GM18517 (cell line): ENCODE results near the gene KCNK1.

Source experiments
- ATAC-seq: cut with Tn5 transposase; IDR thresholded peaks from one replicate; pipeline ENCODE4 v1.9.1; 2021; ENCODE audit warnings: mild to moderate bottlenecking, moderate library complexity; ENCODE audit not compliant: unreplicated experiment

The KCNK1 gene

GRCh38 chr1:233695901-233696300, 82.0 kb downstream of the KCNK1 start:
- ATAC-seq = peak; percentile 70

- no peak for ATAC-seq
Measured at GRCh38 chr1:233700338-233700737, 86.4 kb downstream of the KCNK1 start.

- no peak for ATAC-seq
Measured at GRCh38 chr1:233704170-233704897, 90.4 kb downstream of the KCNK1 start.

- no peak for ATAC-seq
Measured at GRCh38 chr1:233704898-233705723, 91.2 kb downstream of the KCNK1 start.

GRCh38 chr1:233707153-233707879, 93.4 kb downstream of the KCNK1 start:
- ATAC-seq = no peak

GRCh38 chr1:233707880-233708815, 94.2 kb downstream of the KCNK1 start:
- no peak for ATAC-seq

- ATAC-seq = no peak
Measured at GRCh38 chr1:233710031-233710430, 96.1 kb downstream of the KCNK1 start.

- ATAC-seq = no peak
Measured at GRCh38 chr1:233710507-233710906, 96.6 kb downstream of the KCNK1 start.

- no peak for ATAC-seq
Measured at GRCh38 chr1:233714631-233715217, 100.8 kb downstream of the KCNK1 start.

GRCh38 chr1:233718057-233718456, 104.2 kb downstream of the KCNK1 start:
- ATAC-seq = no peak

- no peak for ATAC-seq
Measured at GRCh38 chr1:233719655-233720341, 105.9 kb downstream of the KCNK1 start.

GRCh38 chr1:233721004-233721595, 107.2 kb downstream of the KCNK1 start:
- ATAC-seq = peak; percentile 79
